ENCODE results near the gene GRIK1. TPM values are rescaled to one million over a fixed set of nuclear protein-coding genes. Genes with fewer than 3 reads are reported as not detected.
"Not testable (repeated sequence)": the region's sequence is repeated elsewhere in the genome, so short reads cannot be mapped to it uniquely, and the experiment has no call there.

GRIK1 gene
- polyA plus RNA-seq, 5 donors: 0.23 to 0.93 (median 0.48) TPM

- no peak for DNase-seq
These were observed 328.9 kb downstream of the GRIK1 start for GRCh38 chr21:29610779-29611360.

GRCh38 chr21:29606613-29607012, 333.2 kb downstream of the GRIK1 start:
- DNase-seq: no peak

- DNase-seq: not testable (repeated sequence)
These were observed 334.6 kb downstream of the GRIK1 start for GRCh38 chr21:29605219-29605618.

- DNase-seq: no peak
These were observed 335.7 kb downstream of the GRIK1 start for GRCh38 chr21:29604076-29604475.

GRCh38 chr21:29601047-29601446, 338.7 kb downstream of the GRIK1 start:
- no peak for DNase-seq

GRCh38 chr21:29586696-29587095, 353.1 kb downstream of the GRIK1 start:
- DNase-seq: no peak

- DNase-seq: no peak
These were observed 354.3 kb downstream of the GRIK1 start for GRCh38 chr21:29585462-29585861.

GRCh38 chr21:29583424-29583924, 356.3 kb downstream of the GRIK1 start:
- no peak for DNase-seq

GRCh38 chr21:29582855-29583254, 356.9 kb downstream of the GRIK1 start:
- no peak for DNase-seq

GRCh38 chr21:29581393-29581792, 358.4 kb downstream of the GRIK1 start:
- DNase-seq: no peak

- DNase-seq: no peak
These were observed 359.0 kb downstream of the GRIK1 start for GRCh38 chr21:29580732-29581285.

GRCh38 chr21:29578306-29578705, 361.5 kb downstream of the GRIK1 start:
- DNase-seq: no peak

- no peak for DNase-seq
These were observed 367.8 kb downstream of the GRIK1 start for GRCh38 chr21:29571949-29572348.

GRCh38 chr21:29568020-29568697, 371.6 kb downstream of the GRIK1 start:
- DNase-seq: no peak

GRCh38 chr21:29557931-29558725, 381.7 kb downstream of the GRIK1 start:
- no peak for DNase-seq

- DNase-seq: no peak
These were observed 382.6 kb downstream of the GRIK1 start for GRCh38 chr21:29557200-29557599.

GRCh38 chr21:29555601-29556000, 384.2 kb downstream of the GRIK1 start:
- DNase-seq: no peak

- no peak for DNase-seq
These were observed 389.6 kb downstream of the GRIK1 start for GRCh38 chr21:29550205-29550604.

- DNase-seq: no peak
These were observed 390.2 kb downstream of the GRIK1 start for GRCh38 chr21:29549614-29550013.

GRCh38 chr21:29547998-29548397, 391.8 kb downstream of the GRIK1 start:
- no peak for DNase-seq

GRCh38 chr21:29546071-29546470, 393.7 kb downstream of the GRIK1 start:
- no peak for DNase-seq

GRCh38 chr21:29540289-29540688, 399.5 kb downstream of the GRIK1 start:
- DNase-seq: no peak

Measured in right lung (tissue), 5 donors.